MCF 10A (cell line): ENCODE measurements around the gene TKTL1. TPM values are rescaled to one million over a fixed set of nuclear protein-coding genes. Genes with fewer than 3 reads are reported as not detected.

Experiments used
- BruUV-seq: library from RNA; stranded (reverse); fragments of 400-500 nt; replicated peaks from 2 replicates; lab custom pipeline; 2021; lab: Mats Ljungman, UMichigan
- CTCF ChIA-PET: fragments of 300-600 bp; sonication (Branson Sonifier 250); formaldehyde crosslinking; extraction: SDS; loops from one replicate; lab custom pipeline; 2021; ENCODE audit warnings: antibody characterized with exemption, inconsistent platforms; lab: Yijun Ruan, JAX
- POLR2A ChIA-PET: fragments of 300-600, 350-650 bp; sonication (Branson Sonifier 250); formaldehyde crosslinking; extraction: SDS; loops from one replicate; lab custom pipeline; 2020; ENCODE audit warnings: antibody characterized with exemption, inconsistent platforms; lab: Yijun Ruan, JAX
- DNase-seq: peaks from one replicate; pipeline ENCODE4 v3.0.0-alpha.2; 2018; ENCODE audit not compliant: unreplicated experiment
- H3K27ac Mint-ChIP-seq: one replicate; pipeline ENCODE4 v1.8.0; 2022; ENCODE audit warnings: mild to moderate bottlenecking, low read depth, mixed read lengths; ENCODE audit not compliant: unreplicated experiment
- H3K27me3 Mint-ChIP-seq: one replicate; pipeline ENCODE4 v1.8.0; 2022; ENCODE audit warnings: mixed read lengths; ENCODE audit not compliant: insufficient read depth, unreplicated experiment
- H3K36me3 Mint-ChIP-seq: one replicate; pipeline ENCODE4 v1.8.0; 2022; ENCODE audit warnings: mild to moderate bottlenecking, moderate library complexity, mixed read lengths; ENCODE audit not compliant: insufficient read depth, unreplicated experiment
- H3K4me1 Mint-ChIP-seq: one replicate; pipeline ENCODE4 v1.8.0; 2022; ENCODE audit warnings: mixed read lengths; ENCODE audit not compliant: insufficient read depth, unreplicated experiment
- H3K4me3 Mint-ChIP-seq: one replicate; pipeline ENCODE4 v1.8.0; 2022; ENCODE audit warnings: mild to moderate bottlenecking, moderate library complexity, mixed read lengths; ENCODE audit not compliant: unreplicated experiment
- H3K9me3 Mint-ChIP-seq: one replicate; pipeline ENCODE4 v1.8.0; 2022; ENCODE audit warnings: mixed read lengths; ENCODE audit not compliant: unreplicated experiment
- CTCF ChIP-seq: fragments of 200-600 bp; IDR thresholded peaks from one replicate; pipeline ENCODE4 v1.8.0; 2022; ENCODE audit warnings: antibody characterized with exemption, mild to moderate bottlenecking; ENCODE audit not compliant: unreplicated experiment
- intact Hi-C: fragments of 100-400 bp; cut with micrococcal nuclease; formaldehyde crosslinking; loops from 2 replicates; pipeline ENCODE4 v1.14.1; 2022
- total RNA-seq: library from RNA; stranded (reverse); gene quantifications from 2 replicates; pipeline ENCODE4 v1.2.3, GENCODE V29; 2022

Gene TKTL1
- total RNA-seq, 1 experiment from 2014 or later = not detected

GRCh38 chrX:154375156-154375504, 79.5 kb downstream of the TKTL1 start:
- POLR2A ChIA-PET = interaction anchor here (0.6 to 5.6 kb wide), 3 partner anchors 23 to 261 kb away, joined by 3 to 57 read pairs (median 4); partner anchors contain the start of gene RPL10
- Mint-ChIP-seq H3K4me1 (no peaks in the 10 kb centered on the region), H3K9me3 (no peaks in the 10 kb centered on the region), H3K4me3 (peak overlapping the region; percentile 58), H3K27ac (no peak overlapping the region), H3K27me3 (no peaks in the 10 kb centered on the region), H3K36me3 (peaks cover 15% of the 10 kb centered on the region)
- intact Hi-C loops = no loop called here
- BruUV-seq = no TSS peak
- CTCF ChIA-PET = interaction anchor here (0.6 to 0.9 kb wide), 3 partner anchors 66 to 485 kb away, joined by 3 to 4 read pairs (median 3); no protein-coding TSS in a partner anchor
- no peak for TF ChIP-seq CTCF
- no peak for DNase-seq

- ChIA-PET POLR2A (interaction anchor here (5.6 kb wide), 1 partner anchor 22 kb away, joined by 57 read pairs; the partner anchor contains the start of gene RPL10), CTCF (interaction anchor here (0.7 kb wide), 1 partner anchor 8 kb away, joined by 3 read pairs; no protein-coding TSS in a partner anchor)
- H3K4me1 Mint-ChIP-seq = peaks cover 6% of the 10 kb centered on the region
- no peaks in the 10 kb centered on the region for H3K27me3 Mint-ChIP-seq
- H3K27ac Mint-ChIP-seq = no peak overlapping the region
- no peak overlapping the region for H3K4me3 Mint-ChIP-seq
- no peak for DNase-seq
- no peak for TF ChIP-seq CTCF
- no peaks in the 10 kb centered on the region for H3K9me3 Mint-ChIP-seq
- BruUV-seq = no TSS peak
- H3K36me3 Mint-ChIP-seq = peaks cover 16% of the 10 kb centered on the region
- intact Hi-C loops = no loop called here
These were observed 81.2 kb downstream of the TKTL1 start for GRCh38 chrX:154376774-154377173.

GRCh38 chrX:154378059-154378798, 82.6 kb downstream of the TKTL1 start:
- H3K27me3 Mint-ChIP-seq = no peaks in the 10 kb centered on the region
- DNase-seq = peak; percentile 55
- H3K4me1 Mint-ChIP-seq = peaks cover 12% of the 10 kb centered on the region
- peak overlapping the region; percentile 77 for H3K4me3 Mint-ChIP-seq
- BruUV-seq = no TSS peak
- ChIA-PET POLR2A (interaction anchor here (0.5 to 5.6 kb wide), 10 partner anchors 8 to 677 kb away, joined by 3 to 57 read pairs (median 6); partner anchors contain the start of genes RPL10 and SLC10A3), CTCF (no interaction called here)
- H3K27ac Mint-ChIP-seq = peak overlapping the region; percentile 42
- no peaks in the 10 kb centered on the region for H3K9me3 Mint-ChIP-seq
- peaks cover 25% of the 10 kb centered on the region for H3K36me3 Mint-ChIP-seq
- TF ChIP-seq CTCF = no peak
- intact Hi-C loops = loop anchor here (1.0 kb wide), 1 partner anchor 9 kb away; no protein-coding TSS in a partner anchor
